GM18498 (cell line): Measurements from ENCODE around the gene TMEM222.

Experiments used
- ATAC-seq: cut with Tn5 transposase; IDR thresholded peaks from one replicate; pipeline ENCODE4 v1.9.1; 2021; ENCODE audit warnings: mild to moderate bottlenecking, moderate library complexity; ENCODE audit not compliant: unreplicated experiment

TMEM222 gene

GRCh38 chr1:27358038-27358927 is 36.3 kb downstream of the TMEM222 start:
- no peak for ATAC-seq

GRCh38 chr1:27358928-27359313 is 37.0 kb downstream of the TMEM222 start:
- ATAC-seq: no peak

GRCh38 chr1:27359822-27360158 is 37.8 kb downstream of the TMEM222 start:
- no peak for ATAC-seq

- no peak for ATAC-seq
Observed at GRCh38 chr1:27360159-27361043, 38.4 kb downstream of the TMEM222 start.

- ATAC-seq: no peak
Observed at GRCh38 chr1:27361044-27361402, 39.1 kb downstream of the TMEM222 start.

- no peak for ATAC-seq
Observed at GRCh38 chr1:27361553-27361952, 39.6 kb downstream of the TMEM222 start.

- ATAC-seq: no peak
Observed at GRCh38 chr1:27363766-27364695, 42.1 kb downstream of the TMEM222 start.

GRCh38 chr1:27364696-27365371 is 42.9 kb downstream of the TMEM222 start:
- ATAC-seq: no peak

GRCh38 chr1:27365372-27366112 is 43.6 kb downstream of the TMEM222 start:
- ATAC-seq: no peak

- no peak for ATAC-seq
Observed at GRCh38 chr1:27366113-27366410, 44.1 kb downstream of the TMEM222 start.

GRCh38 chr1:27366411-27367159 is 44.6 kb downstream of the TMEM222 start, which contains the start of gene MAP3K6:
Gene MAP3K6, minus strand, starts transcription at chr1:27366961. Its CDS starts 364 bp downstream, at chr1:27366597.
- ATAC-seq: no peak

GRCh38 chr1:27367160-27367650 is 45.2 kb downstream of the TMEM222 start:
- ATAC-seq: no peak

- ATAC-seq: no peak
Observed at GRCh38 chr1:27368869-27369582, 47.1 kb downstream of the TMEM222 start.

GRCh38 chr1:27372022-27372807 is 50.3 kb downstream of the TMEM222 start:
- ATAC-seq: no peak

GRCh38 chr1:27372808-27373690 is 51.1 kb downstream of the TMEM222 start:
- no peak for ATAC-seq

GRCh38 chr1:27374362-27375086 is 52.6 kb downstream of the TMEM222 start, which contains the start of gene FCN3:
Gene FCN3, minus strand, starts transcription at chr1:27374824. Its CDS starts 6 bp downstream, at chr1:27374818.
- ATAC-seq: no peak
